Activated CD4-positive, alpha-beta T cell treated with anti-CD3 and anti-CD28 coated beads for 24 hours (primary cell): ENCODE results near the gene POC1A.

Experiments
- DNase-seq, 2 donors: peaks; one replicate each; pipeline ENCODE4 v3.0.0-alpha.2; 2020; ENCODE audit warnings: low read depth in 2 of 2

Gene POC1A

DNA sequence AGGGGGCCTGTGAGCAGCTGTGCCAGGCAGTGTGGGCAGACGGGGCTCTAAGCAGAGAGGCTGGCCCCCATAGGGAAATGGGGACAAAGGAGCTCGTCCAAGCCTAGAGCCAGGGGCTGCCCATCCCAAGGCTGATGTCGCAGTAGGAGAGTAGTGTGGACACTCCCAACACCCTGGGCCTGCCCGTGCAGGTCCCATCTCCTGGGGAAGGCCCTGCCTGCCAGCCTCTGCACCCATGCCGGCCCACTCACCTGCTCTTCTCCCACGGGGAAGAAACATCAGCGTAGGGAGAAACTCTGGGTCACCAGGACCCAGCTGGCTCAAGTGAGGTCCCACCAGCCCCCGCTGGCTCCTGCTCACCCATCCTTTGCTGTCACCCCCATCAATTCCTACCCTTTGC lies 87.2 kb downstream of the POC1A start:
- DNase-seq = no peak

DNA sequence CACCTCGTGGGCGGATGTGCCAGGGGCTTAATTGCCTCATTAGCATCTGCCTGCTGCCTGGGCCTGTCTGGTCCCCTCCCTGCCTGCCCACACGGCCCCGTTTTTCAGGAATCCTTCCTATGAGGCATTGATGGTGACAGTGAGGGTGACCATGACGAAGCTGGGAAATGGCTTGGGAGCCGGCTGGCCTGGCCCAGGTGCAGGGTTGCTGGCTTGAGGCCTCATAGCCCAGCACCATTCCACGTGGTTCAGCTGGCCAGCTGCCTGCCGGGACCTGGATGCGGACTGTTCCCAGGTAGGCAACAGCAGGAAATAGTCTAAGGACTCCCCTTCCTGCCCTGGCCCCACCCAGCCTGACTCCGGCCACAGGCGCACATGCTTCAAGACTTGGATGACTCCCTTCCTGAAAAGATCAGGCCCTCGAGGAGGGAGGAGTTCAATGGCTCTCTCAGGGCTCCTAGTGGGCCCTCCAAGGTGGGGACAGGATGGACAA lies 88.9 kb downstream of the POC1A start:
- DNase-seq = no peak

DNA sequence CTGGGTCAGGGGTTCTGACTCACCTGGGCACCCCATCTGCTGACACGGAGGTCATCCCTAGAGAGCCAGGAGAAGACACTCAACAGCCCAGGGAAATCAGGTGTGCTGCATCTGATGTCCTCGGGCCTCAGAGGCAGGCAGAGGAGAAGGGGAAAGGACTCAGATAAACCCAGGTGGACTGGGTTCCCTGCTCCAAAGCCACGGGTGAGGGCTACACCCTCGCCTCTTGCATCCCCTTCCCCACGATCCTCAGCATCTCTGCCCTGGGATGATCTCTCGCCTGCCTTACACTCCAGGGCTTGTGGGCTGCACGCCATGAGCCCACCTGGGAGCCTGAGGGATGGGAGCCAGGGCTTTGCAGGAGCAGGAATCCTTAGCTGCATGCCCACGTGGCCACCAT lies 89.7 kb downstream of the POC1A start:
- DNase-seq = no peak

DNA sequence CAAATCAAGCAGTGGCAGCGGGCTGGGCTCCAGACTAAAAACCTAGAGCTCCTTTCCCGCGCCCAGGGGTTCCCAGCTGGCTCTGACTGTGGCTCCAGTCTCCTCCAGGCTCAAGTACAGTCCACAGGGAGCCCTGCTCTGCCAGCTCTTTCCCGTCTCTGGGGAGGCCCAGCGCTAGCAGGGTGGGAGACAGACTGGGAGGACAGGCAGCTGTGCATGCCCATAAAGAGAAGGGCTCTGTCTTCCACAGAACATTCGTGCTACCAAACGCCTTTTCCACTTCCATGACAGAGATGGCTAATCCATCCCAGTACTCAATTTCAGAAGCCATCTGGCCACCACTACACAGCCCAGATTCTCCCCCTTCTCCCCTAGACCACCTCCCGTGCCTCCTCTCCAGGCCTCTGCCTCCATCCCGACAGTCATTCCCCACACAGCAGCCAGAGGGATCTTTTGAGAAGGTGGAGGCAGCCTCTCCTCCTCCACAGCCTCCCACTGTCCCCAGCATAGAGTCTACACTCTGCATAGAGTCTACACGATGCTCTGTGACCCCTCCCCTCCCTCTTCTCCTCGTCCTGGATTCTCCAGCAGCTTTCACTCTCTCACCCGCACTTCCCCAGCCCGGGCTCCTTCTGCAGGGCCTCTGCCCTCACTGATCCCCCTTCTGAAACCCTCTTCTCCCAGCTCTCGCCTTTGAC lies 91.0 kb downstream of the POC1A start:
- no peak for DNase-seq

DNA sequence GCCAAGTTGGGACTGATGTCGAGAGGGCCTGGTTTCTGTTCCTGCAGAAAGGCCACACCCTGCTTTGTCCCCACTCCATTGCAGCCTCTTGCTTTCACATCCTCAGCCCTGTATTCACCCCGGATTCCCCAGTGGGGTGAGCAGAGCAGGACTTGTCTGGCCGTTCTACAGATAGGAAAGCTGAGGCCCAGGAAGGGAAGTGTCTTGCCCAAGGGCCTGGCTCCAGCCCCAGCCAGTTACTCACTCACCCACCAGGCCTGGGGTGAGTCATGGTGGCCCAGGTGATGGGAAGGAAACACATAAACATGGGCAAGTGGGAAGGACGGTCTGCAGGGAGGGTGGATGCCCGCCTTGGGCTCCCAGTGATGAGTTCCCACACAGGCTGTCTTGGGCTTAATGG lies 91.7 kb downstream of the POC1A start:
- DNase-seq = no peak

GRCh38 chr3:52061121-52061910 lies 92.9 kb downstream of the POC1A start:
- no peak for DNase-seq

- no peak for DNase-seq
These were observed 94.4 kb downstream of the POC1A start for GRCh38 chr3:52059781-52060180.

DNA sequence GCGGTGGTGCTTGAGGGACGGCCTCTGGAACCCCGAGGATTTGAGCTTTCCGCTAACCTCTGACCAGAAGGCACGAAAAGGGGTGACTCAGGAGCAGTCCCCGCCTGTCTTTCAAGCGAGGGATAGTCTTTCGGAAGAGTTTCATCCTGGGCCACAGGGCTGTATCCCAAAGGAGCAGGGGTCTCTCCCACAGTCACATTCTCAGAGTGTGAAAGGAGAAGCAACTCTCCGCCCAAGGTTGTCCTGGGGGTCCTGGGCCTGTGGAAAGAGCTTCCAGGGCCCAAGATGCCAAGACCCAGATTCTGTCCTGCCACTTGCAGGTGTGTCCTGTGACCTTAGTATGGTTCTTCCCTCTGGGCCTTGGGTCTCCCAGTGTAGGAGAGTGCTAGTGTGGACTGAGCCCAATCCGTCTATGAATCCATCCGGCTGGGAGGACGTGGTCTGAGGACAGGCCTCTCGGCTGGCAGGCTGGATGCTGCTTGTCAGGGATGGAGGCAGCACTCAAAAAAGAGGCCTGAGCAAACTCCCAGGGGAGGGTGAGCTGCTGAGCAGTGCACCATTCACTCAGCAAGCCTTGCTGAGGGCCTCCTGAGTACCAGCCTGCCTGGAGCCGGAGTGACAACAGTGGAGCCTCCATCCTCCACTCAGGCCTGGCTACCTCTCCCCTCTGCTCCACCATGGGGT lies 96.3 kb downstream of the POC1A start:
- DNase-seq = no peak

GRCh38 chr3:52056968-52057811 lies 97.0 kb downstream of the POC1A start:
- peak; percentile 98 to 99 for DNase-seq

DNA sequence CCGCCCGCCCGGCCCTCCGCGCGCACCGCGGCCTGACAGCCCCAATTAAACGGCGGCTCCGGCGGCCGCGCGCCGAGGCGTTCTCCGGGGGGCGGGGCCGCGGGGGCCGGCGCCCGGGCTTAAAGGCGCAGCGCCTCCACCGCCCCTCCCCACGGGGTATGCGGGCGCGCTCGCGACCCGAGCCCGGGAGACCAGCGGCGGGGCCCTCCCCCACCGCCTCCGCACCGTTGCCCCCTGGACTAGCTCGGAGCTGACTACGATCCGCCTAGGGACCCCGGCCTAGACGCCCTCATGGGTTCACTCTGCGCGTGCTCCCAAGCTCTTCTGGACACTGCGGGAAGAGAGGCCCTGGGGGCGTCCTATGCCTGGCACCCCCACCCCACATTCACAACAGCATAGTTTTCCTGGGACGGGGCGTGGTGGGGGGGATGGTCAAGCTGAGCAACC lies 97.7 kb downstream of the POC1A start, which contains the start of gene DUSP7:
Gene DUSP7, minus strand, starts transcription at position 51 of the 447 bp plus-strand sequence. CDS start 205 bp downstream, outside the sequence.
- DNase-seq = peak; percentile 58 to 60

- DNase-seq = peak; percentile 18 to 22
These were observed 98.5 kb downstream of the POC1A start for GRCh38 chr3:52055537-52056351.

- no peak for DNase-seq
These were observed 99.3 kb downstream of the POC1A start for GRCh38 chr3:52054661-52055511.

GRCh38 chr3:52053307-52054304 lies 100.6 kb downstream of the POC1A start:
- no peak for DNase-seq

DNA sequence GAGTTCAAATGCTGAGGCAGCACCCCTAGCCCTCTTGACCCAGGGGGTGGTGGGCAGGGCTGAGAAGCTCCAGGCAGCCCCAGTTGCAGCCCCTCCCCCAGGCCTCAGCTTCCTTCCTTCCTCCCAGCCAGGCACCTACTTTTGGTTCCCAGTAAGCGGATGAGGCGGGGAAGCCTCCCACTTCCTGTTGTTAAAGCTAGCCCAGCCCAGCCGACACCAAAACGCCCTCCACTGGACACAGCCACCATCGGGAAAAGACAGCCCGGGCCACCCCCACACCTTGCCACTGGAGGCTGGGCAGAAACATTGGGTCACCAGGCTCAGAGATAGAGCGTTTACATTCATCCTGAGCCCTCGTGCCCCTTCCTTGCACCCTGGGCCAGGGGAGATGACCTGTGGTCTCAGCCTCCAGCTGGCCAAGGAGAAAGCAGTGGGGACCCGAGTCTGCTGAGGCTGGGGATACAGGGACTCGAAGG lies 101.4 kb downstream of the POC1A start:
- DNase-seq = peak in 1 of 2 donors; percentile 29

GRCh38 chr3:52051444-52051843 lies 102.8 kb downstream of the POC1A start:
- DNase-seq = no peak

DNA sequence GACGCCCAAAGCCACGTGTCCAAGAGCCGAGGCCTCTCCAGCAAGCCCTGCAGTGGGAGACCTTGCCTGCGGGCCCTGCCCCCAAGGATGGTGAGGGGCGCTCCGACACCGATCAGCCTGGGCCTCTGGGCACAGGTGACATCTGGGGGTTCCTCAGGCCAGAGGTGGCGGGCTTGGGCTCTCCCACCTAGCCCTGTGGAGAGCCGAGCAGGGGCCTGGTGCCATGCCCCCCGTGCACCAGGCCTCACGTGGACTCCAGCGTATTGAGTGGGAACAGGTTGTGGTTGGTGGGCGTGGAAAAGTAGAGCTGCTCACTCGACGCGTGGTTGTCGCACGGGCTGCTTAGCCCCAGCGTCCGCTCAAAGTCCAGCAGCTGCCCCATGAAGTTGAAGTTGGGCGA lies 103.7 kb downstream of the POC1A start:
- DNase-seq = no peak

GRCh38 chr3:52049503-52049902 lies 104.7 kb downstream of the POC1A start:
- no peak for DNase-seq

GRCh38 chr3:52047295-52047960 lies 106.8 kb downstream of the POC1A start:
- no peak for DNase-seq
